Progenitor cell of endocrine pancreas (in vitro differentiated cells): Measurements from ENCODE around the gene PDE11A. TPM values are rescaled to one million over a fixed set of nuclear protein-coding genes. Genes with fewer than 3 reads are reported as not detected.

Experiments used
- DNase-seq: peaks from one replicate; pipeline ENCODE4 v3.0.0; 2021; ENCODE audit warnings: low spot score; ENCODE audit not compliant: unreplicated experiment
- H3K27ac Mint-ChIP-seq: 2 replicates; pipeline ENCODE4 v1.8.0; 2021; ENCODE audit warnings: mild to moderate bottlenecking, moderate library complexity, mixed read lengths
- H3K27me3 Mint-ChIP-seq: 2 replicates; pipeline ENCODE4 v1.8.0; 2021; ENCODE audit warnings: mixed read lengths
- H3K36me3 Mint-ChIP-seq: 2 replicates; pipeline ENCODE4 v1.8.0; 2022; ENCODE audit warnings: mixed read lengths; ENCODE audit not compliant: insufficient read depth
- H3K4me1 Mint-ChIP-seq: 2 replicates; pipeline ENCODE4 v1.8.0; 2021; ENCODE audit warnings: low read depth, mixed read lengths
- H3K4me3 Mint-ChIP-seq: 2 replicates; pipeline ENCODE4 v1.8.0; 2021; ENCODE audit warnings: low read depth, mild to moderate bottlenecking, moderate library complexity, mixed read lengths
- H3K9me3 Mint-ChIP-seq: 2 replicates; pipeline ENCODE4 v1.8.0; 2021; ENCODE audit warnings: low read depth, mixed read lengths
- total RNA-seq: library from RNA; stranded (reverse); gene quantifications from 2 replicates; pipeline ENCODE4 v1.2.1, GENCODE V29; 2021
- TF ChIP-seq, protein P1 (sequence below): fragments of 200-600 bp; sonication (generic); IDR thresholded peaks from one replicate; pipeline ENCODE4 v1.5.0; 2021; ENCODE audit warnings: antibody characterized with exemption, mild to moderate bottlenecking; ENCODE audit not compliant: unreplicated experiment

The PDE11A gene
- total RNA-seq, 1 donor from 2014 or later, result 54.8 TPM

DNA sequence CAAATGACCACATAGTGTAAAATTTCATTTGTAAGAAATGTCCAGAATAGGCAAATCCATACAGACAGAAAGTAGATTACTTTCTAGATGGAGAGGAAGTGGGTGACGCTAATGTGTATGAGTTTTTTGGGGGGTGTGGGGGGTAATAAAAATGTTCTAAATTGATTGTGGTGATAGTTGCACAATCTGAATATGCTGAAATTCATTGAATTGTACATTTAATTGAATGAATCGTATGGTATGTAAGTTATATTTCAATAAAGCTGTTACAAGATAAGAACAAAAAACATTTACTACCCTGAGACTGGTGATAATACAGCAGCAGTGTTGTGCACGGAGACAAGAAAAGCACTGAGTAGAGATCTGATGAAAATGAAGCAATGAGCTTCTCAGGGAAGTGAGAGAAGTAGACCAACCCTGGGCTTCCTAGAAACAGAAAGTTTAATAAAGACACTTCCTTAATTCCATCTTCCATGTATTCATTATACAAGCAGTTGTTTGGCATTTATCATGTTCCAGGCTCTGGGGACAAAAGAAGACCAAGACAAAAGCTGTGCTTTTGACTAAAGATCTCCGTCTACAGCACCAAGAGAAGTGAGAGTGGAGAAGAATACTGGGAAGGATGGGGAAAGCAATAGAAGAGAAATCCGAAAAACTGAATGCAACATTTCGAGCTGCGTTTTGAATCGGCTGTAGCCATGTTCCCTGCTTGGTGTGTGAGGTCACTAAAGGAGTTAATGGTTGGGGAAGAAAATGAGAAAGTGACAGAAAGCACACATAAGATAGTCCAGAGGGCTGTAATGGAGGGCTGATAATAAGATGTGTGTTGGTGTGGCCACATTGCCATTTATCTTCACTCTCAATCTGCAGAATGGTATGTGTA is 1.8 kb upstream of the PDE11A start:
- H3K27me3 Mint-ChIP-seq, result peaks cover 34% of the 10 kb centered on the region
- TF ChIP-seq, protein P1, sequence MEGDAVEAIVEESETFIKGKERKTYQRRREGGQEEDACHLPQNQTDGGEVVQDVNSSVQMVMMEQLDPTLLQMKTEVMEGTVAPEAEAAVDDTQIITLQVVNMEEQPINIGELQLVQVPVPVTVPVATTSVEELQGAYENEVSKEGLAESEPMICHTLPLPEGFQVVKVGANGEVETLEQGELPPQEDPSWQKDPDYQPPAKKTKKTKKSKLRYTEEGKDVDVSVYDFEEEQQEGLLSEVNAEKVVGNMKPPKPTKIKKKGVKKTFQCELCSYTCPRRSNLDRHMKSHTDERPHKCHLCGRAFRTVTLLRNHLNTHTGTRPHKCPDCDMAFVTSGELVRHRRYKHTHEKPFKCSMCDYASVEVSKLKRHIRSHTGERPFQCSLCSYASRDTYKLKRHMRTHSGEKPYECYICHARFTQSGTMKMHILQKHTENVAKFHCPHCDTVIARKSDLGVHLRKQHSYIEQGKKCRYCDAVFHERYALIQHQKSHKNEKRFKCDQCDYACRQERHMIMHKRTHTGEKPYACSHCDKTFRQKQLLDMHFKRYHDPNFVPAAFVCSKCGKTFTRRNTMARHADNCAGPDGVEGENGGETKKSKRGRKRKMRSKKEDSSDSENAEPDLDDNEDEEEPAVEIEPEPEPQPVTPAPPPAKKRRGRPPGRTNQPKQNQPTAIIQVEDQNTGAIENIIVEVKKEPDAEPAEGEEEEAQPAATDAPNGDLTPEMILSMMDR, result no peak
- no peak for DNase-seq
- peaks cover 12% of the 10 kb centered on the region for H3K4me1 Mint-ChIP-seq
- no peak overlapping the region for H3K4me3 Mint-ChIP-seq
- no peaks in the 10 kb centered on the region for H3K36me3 Mint-ChIP-seq
- no peaks in the 10 kb centered on the region for H3K9me3 Mint-ChIP-seq
- no peak overlapping the region for H3K27ac Mint-ChIP-seq

GRCh38 chr2:178072000-178072382 is 586 bp downstream of the PDE11A start:
- Mint-ChIP-seq H3K36me3 (no peaks in the 10 kb centered on the region), H3K27me3 (peaks cover 35% of the 10 kb centered on the region), H3K27ac (no peak overlapping the region), H3K4me1 (peaks cover 12% of the 10 kb centered on the region), H3K4me3 (peak overlapping the region; percentile 83), H3K9me3 (no peaks in the 10 kb centered on the region)
- no peak for DNase-seq
- TF ChIP-seq, protein P1, result no peak

- peak overlapping the region; percentile 5 for H3K4me3 Mint-ChIP-seq
- TF ChIP-seq, protein P1, result no peak
- peaks cover 12% of the 10 kb centered on the region for H3K4me1 Mint-ChIP-seq
- no peaks in the 10 kb centered on the region for H3K36me3 Mint-ChIP-seq
- peak overlapping the region; percentile 11 for H3K27ac Mint-ChIP-seq
- DNase-seq, result no peak
- H3K9me3 Mint-ChIP-seq, result no peaks in the 10 kb centered on the region
- peaks cover 35% of the 10 kb centered on the region for H3K27me3 Mint-ChIP-seq
These were observed 1.8 kb downstream of the PDE11A start for GRCh38 chr2:178070824-178071223.

- Mint-ChIP-seq H3K36me3 (no peaks in the 10 kb centered on the region), H3K4me3 (no peak overlapping the region), H3K4me1 (peaks cover 12% of the 10 kb centered on the region), H3K9me3 (no peaks in the 10 kb centered on the region), H3K27ac (no peak overlapping the region), H3K27me3 (peaks cover 34% of the 10 kb centered on the region)
- no peak for DNase-seq
- TF ChIP-seq, protein P1, result no peak
These were observed 3.0 kb downstream of the PDE11A start for GRCh38 chr2:178069551-178069950.

- H3K27me3 Mint-ChIP-seq, result peaks cover 28% of the 10 kb centered on the region
- no peak for DNase-seq
- no peak overlapping the region for H3K27ac Mint-ChIP-seq
- TF ChIP-seq, protein P1, result no peak
- no peaks in the 10 kb centered on the region for H3K36me3 Mint-ChIP-seq
- H3K4me1 Mint-ChIP-seq, result peaks cover 12% of the 10 kb centered on the region
- no peaks in the 10 kb centered on the region for H3K9me3 Mint-ChIP-seq
- H3K4me3 Mint-ChIP-seq, result no peak overlapping the region
These were observed 3.6 kb downstream of the PDE11A start for GRCh38 chr2:178068823-178069454.
